HG03095 (cell line): ENCODE data around the gene RIPOR2.

Experiments
- ATAC-seq: cut with Tn5 transposase; IDR thresholded peaks from one replicate; pipeline ENCODE4 v1.9.1; 2021; ENCODE audit warnings: moderate library complexity; ENCODE audit not compliant: unreplicated experiment

RIPOR2 gene

DNA sequence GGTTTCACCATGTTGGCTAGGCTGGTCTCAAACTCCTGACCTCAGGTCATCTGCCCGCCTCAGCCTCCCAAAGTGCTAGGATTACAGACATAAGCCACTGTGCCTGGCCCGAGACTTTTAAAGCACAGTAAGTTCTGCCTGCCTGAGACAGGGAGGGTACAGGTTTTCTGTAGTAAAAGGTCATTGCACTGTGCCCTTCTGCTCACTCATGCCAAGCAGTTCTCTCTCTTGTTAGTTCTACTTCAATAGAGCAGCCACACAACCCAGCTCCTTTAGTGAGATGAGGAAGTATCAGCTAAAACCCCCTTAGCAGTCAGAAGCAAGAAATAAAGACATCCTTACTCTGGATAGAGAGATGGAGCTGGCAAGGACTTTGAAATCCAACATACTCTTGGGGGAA is 84.7 kb downstream of the RIPOR2 start:
- ATAC-seq = no peak

DNA sequence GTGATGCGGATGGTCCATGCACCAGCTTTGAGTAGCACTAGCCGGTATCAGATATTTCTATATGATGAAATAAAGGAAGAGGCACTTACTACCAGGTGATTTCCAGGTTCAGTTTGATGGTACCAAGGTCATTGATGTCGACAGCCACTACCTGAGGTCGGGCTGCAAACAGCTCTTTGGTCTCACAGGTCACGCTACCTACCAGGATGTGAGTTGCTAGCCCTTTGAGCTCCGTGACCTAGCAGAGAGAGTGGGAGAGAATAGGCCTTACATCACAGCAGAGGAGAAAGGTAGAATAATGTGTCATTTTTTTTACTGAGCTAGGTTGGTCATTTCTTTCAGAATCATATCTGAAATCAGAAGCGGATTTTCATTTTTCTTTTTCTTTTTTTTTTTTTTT is 86.0 kb downstream of the RIPOR2 start:
- no peak for ATAC-seq

DNA sequence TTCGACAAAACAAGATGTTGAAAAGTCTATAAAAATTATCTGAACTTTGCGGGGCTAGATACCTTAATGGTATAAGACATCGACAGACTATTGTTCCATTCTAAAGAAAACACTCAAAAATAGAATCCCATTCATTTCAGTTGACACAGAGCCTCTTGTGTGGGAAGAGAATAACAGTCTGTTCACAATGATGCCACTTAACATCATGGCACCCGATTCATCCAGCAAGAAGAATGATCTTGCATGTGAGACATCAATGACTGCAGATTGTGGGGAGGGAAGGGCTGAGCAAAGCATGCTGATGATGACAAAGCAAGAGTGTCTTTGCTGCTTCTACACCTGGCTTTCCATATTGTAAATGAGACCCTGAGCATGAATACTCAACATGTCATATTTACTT is 87.3 kb downstream of the RIPOR2 start:
- ATAC-seq = no peak

DNA sequence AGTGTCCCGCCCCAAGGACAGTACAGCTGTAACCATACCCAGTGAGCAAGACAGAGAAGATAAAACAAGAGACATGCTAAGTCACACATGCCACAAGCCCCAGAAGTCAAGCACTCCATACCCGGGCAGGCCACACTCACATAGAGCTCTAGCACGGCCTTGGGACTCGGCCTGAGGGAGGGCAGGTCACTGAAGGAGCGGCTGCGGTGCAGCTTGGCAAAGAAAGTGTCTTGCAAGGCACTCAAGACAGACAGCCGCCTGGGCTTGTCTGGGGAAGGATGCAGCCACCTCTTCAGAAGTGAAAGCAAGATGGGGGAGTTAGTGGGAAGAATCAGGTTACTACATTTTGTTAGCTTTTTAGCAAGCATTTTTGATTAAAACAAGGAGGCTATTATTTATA is 88.4 kb downstream of the RIPOR2 start:
- ATAC-seq = no peak

DNA sequence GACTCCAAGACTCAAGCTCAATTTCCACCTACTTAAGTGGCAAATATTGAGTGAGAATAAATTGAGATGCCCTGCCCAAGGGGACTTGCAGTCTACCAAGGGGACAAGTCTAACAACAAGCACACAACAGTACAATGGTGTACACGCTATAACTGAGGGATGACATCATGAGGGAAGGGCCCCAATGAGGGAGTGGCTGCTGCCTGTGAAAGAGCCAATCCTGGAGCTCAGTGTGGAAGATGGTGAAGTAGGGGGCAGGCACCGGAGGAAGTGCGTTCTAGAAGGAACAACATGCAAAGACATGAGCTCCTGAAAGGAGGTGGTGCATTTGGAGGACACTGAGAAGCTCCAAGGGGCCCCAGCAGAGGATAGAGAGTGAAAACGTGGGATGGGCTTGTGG is 90.2 kb downstream of the RIPOR2 start:
- no peak for ATAC-seq

DNA sequence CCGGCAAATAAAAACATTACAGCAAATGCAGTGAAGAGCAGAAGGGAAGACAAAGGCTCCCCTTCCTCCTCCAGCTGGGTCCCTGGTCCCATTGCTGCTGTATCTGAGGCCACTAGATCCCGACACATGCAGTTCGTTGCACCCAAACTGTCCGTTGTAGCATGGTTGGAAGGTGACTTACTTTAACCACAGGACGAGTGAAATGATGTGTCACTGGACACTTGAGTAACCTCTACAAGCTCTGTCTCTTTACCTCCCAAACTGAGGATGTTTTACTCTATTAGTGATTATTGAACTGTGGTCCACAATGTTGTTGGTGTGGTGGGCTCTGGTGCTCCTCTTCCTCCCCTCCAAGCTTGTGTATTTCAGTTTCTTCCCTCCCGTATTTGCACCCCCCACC is 90.9 kb downstream of the RIPOR2 start:
- no peak for ATAC-seq

DNA sequence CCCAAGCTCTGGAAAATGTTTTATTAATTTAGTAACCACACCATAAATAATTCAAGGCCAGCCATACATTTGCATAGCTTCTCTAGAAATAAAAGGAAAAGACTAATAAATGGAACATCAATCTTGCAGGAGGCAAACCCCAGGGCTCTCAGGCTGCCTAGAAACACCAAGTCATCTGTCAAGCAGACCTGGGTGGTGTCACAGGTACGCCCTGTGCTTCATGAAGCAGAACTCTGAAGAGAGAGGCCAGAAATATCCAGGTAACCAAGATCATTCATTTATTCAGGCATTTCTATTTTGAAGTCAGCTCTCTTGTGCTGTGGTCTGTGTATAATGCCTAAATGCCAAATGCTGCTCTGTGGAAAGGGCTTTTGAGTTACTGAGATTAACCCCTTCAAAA is 91.7 kb downstream of the RIPOR2 start:
- no peak for ATAC-seq

DNA sequence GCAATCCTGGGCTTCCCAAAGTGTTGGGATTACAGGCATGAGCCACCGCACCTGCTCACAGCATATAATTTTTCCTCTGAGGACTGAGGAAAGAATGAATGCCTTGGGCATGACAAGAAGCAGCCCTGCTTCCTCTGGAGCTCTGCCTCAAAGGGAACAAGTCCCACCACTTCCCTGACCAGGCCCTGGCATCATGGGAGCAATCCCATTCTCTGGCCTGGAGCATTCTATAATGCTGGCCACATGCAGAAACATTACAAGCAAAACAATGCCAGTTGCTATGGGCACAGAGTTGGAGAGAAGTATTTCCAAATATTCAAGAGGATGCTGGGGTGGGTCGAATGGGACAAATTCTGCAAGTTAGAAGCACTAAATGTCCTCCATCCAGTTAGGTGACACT is 95.6 kb downstream of the RIPOR2 start:
- no peak for ATAC-seq

DNA sequence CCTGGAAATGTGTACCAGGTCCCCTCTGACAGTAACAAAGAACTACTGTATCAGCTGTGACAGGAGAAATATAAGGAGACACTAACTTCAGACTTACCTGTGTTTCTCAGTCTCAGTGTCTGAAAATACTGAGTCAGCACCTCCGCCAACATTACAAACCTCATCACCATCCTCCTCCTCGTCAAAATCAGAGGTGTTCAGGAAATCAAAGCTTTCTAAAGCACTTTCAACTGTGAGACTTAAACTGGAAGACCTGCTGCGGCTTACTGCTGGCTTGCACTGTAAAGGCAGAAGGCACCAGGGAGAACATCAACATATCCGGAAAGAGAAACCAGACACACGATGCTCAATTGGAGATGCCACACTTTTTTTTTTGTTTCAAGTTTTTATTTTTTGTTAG is 96.8 kb downstream of the RIPOR2 start:
- ATAC-seq = no peak

DNA sequence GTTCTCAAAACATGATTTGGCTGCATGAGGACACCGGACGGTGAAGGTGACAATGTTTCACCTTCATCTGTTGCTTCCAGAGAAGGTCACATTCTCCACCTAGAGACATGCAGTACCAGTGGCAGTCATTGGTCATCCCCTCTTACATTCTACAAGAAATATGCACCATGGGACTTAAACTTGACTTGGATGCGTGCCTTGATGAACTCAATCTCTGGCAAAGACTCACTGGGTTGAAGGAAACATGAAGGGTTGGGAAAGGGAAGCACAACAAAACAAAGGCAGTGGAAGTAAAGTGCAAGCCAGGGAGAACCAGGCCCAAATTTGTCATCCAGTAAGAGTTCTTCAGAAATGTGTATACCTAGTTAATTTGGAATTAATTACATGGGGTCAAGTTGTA is 97.7 kb downstream of the RIPOR2 start:
- no peak for ATAC-seq

DNA sequence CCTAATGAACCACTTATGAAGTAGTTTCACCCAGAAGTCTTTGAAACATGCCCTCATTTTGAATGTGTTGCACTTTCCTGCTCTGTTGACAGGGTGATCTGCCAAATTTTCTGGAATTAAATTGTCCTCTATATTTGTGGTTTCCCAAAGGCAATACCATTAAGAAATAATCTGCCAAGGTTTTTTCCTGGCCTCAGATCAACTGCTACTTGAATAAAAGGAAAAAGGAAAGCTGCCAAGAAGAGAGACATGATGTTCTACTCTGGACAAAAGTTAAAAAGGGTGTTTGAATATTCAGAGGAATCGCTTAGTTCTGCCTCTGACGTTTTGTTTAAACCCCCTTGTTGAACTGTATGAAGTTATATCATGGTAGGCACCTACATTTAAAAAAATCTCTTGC is 99.7 kb downstream of the RIPOR2 start:
- ATAC-seq = no peak

DNA sequence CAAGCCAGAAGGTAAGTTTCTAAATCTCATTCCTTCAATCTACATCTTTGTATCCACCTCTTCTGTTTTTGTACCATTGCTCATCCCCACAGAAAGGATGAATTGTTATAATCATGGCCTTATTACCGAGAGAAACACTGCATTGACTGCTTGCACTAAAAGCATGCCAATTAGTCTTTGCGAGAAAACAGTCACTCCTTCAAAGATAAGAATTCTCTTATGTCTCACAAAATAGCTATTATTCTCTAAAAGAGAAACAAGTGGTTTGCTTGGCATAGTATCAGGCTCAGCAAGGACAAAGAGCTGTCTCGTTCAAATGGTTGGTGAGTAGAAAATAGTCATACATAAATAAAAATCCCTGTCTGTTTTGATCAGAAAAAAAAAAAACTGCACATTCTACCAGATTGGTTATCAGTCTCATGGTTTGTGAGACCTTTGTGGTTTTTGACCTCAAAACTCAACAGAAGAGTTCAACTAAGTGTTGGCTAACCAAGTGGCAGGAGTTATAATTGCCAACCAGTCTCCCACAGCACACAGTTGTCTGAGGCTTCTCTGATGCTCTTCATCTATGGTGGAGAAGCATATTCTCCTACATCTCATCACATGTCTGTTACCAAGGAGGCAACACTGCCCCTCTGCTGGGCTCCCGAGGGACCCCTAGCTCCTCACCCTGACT is 101.9 kb downstream of the RIPOR2 start:
- no peak for ATAC-seq

DNA sequence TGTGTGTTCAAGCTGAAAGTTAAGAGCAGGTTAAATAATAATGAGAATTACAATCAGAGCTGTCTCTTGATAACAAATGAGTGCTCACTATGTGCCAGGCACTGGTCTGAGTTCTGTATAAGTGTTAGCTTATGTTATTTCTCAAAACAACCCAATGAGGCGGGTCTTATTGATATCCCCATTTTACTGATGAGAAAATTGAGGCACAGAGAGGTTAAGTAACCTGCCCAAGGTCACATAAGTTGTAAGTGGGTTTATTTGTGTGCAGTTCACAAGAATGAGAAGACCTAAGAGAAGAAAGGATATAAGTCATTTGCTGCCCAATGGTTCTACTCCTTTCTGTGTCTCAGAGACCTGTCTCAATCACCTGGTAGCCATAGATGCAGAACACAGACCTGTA is 103.0 kb downstream of the RIPOR2 start:
- ATAC-seq = no peak

DNA sequence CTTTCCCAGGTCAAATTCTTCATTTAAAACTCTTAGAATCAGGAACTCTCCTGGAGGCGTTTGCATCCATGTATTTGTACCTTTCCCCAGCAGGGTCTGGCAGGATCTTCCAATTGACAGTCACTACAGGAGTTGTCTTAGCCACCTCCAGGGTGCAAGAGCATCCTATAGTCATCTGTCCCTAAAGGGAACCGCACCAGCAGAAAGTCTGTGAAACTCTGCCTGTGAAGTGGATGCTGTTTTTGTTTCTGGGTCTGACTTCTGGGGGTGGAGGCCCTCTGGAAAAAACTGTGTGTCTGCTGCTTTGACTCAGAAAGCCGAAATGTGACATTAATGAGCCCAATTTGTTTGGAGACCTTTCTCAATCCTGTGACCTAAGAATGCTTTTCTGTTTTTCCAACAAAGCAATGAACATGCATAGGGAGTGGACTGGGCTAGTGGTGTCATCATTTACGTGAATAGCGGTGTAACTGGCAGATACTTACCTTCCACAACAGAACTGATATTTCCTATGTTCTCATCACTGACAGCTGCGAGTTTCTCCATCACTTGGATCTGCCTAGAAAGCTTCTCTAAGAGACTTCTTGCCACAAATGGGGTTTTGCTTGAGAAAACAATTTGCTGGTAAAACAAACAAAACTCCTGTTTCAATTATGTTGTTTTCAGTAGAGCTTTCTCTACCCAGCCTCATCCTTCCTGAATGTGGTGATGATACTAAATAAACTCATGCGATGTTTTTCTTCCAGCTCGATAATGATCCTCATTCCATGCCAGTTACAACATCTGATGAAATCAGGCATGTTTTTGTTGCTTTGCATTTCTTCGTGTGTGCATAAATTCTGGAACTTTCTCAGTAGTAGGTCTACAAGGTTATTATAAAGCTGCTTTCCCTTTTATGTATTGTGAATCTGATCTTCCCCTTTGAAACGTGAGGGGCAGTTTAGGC is 103.7 kb downstream of the RIPOR2 start:
- no peak for ATAC-seq

DNA sequence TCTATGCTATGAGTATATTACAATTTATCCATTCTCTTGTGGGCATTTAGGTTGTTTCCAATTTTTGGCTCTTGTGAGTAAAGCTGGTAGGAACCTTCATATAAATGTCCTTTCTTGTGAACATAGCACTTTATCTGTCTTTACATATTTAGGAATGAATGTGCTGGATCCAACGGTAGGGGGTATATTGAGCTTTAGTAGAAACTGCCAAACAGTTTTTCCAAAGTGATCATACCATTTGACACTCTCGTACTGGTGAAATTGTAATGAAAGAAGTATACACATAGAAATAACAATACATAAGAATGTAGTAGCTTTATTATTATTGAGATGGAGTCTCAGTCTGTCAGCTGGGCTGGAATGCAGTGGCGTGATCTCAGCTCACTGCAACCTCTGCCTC is 106.1 kb downstream of the RIPOR2 start:
- ATAC-seq = no peak

DNA sequence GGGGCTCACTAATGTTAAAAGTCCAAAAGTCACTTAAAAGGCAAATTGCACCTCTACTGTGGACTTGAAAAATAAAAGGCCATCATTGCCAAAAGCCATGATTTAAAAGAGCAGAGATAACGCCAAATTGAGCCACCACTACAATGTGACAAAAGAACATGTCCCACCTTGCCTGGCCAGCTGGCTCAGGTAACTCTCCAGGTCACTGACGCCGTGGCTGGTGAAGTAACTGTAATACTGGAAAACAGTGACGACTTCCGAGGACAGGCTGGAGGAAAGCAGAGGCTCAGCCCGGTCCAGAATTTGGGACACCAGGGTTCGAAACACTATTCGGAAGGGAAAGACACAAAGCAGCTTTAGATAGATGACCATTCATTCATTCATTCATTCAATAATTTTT is 107.8 kb downstream of the RIPOR2 start:
- ATAC-seq = no peak

DNA sequence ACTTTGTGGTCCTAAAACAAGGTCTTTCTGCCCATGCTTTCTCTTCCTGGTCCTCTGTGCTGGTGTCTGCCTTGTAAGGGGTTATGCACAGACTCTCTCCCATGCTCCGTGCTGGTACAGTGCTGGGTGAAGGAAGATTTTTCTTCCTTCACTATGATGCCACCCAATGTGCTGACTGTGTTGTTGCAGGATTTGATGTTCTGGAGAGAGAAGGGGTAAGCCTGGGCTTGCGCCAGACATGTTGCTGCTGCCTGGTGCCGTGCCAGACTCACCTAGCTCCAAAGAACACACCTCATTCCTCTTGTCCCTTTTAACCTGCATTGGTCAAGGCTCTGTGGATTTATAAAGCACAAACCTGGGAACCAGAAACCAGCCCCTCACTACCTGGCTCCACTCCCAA is 108.6 kb downstream of the RIPOR2 start:
- no peak for ATAC-seq

DNA sequence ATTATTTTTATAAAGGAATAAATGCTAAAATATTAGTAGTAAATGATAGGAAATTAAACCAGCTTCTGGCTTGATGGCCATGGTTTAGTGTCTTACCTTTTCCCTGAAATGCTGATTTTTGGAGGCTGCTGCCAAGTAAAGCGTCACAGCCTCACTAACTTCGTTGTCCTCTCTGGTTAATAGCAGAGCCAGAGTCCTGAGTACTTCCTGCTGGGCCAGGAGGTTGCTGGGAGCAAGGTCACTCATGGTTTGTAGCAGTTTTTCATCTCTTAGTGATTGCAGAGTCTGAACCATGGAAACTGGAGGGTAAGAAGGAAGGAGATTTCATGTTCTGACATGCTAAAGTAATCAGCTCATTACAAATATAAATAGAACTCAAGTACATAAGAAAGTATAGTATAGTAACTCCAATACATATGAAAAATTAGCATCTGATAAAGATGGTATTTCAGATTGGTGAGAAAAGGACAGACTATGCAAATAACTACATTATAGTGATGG is 110.6 kb downstream of the RIPOR2 start:
- no peak for ATAC-seq

DNA sequence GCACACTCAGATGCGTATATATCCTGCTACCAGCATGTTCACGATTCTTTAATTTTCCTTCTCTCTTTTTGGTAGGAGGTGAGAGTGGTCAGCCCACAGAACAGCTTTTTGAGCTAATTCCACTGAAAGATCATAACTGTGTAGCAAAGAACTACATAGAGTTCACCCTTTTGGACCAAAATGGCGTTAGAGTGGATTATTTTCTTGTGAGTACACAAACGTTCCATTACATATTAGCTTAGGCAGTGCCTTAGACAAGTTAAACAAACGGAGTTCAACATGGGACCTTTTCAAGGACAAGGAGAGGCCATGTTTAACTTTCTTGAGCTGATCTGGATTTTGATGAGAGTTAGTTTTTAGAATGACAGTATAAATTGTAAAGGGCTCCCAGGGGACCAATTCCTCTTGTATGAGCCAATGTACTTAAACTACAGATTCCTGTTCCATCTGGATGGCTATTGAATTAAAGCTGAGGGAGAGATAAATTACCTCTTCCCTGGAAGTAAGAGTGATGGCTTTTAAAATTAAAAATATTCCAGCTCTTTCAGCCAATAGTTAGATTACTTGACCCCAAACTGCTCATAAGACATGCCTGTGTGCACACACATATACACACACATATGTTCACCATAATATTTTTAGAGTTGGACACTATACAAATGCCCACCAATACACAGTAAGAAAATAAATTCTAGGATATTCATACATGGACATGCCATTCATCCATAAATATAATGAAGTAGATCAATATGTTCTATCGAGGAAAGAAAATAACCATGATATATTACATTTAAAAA is 111.4 kb downstream of the RIPOR2 start:
- ATAC-seq = no peak

DNA sequence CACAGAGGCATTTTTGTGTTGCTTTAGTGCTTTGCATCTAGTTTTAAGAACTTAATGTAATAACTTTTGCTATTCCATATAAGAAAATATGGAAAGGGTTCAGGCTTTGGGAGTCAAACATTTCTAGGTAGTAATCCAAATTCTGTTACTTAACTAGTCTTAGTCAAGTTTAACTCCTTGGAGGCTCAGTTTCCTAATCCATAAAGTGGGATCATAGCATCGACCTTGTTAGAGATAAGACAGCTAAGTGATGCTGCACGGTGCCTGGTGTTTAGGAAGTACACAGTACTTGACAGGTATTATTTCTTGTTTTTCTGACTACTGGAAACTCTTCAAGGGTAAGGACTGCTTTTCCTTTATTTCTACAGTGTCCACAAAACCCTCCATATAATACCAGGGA is 112.6 kb downstream of the RIPOR2 start:
- ATAC-seq = no peak

DNA sequence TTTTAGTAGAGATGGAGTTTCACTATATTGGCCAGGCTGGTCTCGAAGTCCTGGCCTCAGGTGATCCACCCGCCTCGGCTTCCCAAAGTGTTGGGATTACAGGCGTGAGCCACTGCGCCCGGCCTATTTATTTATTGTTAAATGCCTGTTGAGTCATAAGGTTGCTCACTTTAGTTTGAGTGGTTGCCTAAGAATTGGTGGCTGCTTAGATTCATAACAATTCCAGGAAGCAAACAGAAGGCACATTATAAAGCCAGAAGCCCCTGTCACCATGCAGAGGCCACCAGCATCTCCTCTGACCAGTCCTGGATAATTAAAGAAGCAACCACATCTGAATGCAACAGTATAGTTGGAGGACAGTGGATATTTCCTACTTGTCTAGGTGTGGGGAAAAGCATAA is 113.1 kb downstream of the RIPOR2 start:
- no peak for ATAC-seq
